Measurements from ENCODE around the gene DCTPP1.

The DCTPP1 gene

DNA sequence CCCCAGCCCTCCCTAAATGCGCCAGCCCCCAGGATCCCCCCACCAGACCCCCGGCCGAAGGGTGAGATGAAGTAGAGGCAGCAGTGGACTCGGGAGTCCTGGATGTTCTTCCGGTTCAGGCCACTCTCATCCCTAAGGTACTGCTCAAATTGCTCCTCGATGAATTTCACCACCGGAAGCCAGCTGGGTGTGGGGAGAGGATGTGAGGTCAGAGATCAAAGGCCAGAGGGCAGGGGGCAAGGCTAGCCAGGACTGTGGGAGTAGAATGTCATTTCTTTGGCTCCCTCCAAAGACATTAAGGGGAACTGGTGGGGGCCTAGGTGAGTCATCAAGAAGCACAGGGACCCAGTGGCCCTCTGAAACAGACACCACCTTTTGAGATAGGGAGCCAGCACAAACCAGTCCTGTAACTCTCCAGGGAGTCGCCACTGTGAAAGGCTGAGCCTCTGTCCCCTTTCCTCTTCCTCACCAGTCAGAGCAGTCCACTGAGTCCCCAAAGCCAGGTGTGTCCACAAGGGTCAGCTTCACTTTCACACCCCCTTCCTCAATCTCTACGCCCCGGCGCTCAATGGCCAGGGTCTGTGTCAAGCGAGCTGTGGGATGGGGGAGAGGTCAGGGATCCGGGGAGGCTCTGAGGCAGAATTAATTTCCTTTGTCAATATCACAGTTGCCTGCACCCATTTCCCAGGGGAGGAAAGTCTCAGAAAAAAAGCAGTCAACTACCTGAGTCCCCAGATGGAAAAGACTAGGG, 48.4 kb downstream of the DCTPP1 start:
- DNase-seq (ENCODE audit: low spot score), result no peak

DNA sequence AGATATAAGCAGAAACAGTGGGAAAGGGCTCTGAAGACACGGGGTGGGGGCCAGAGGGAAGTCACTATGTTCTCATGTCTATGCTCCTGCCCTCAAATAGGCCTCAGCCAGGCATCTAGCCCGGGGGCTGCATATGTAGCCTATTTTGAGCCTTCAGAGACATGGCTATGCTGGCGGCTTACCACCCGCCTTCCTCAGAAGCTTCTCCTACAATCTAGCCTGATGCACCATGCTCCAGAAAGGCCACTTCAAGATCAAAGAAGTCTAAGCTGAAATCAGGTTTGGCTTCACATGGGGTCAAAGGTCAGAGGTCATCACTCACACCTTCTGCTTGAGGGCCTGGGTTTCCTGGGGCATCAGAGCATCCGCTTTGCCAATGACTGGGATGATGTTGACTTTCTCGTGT, 49.0 kb downstream of the DCTPP1 start:
- DNase-seq (ENCODE audit: low spot score), result no peak

DNA sequence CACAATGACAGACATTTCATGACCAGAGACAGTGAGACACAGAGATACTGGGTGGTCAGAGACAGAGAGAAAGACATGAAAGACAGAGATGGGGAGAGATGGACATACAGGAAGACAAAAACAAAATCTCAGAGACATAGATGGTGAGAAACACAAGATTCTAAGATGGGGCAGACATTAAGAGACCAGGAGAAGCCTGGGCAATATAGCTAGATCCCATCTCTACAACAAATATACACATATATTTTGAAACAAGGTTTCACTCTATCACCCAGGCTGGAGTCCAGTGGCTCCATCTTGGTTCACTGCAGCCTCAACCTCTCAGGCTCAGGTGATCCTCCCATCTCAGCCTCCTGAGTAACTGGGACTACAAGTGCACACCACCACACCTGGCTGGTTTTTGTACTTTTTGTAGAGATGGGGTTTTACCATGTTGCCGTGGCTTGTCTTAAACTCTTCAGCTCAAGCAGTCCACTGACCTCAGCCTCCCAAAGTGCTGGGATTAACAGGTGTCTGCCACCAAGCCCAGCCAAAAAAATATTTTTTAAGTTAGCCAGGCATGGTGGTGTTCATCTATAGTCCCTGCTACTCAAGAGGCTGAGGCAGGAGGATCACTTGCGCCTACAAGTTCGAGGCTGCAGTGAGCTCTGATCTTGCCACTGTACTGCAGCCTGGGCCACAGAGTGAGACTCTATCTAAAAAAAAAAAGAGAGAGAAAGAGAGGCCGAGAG, 49.6 kb downstream of the DCTPP1 start:
- no peak for DNase-seq (ENCODE audit: low spot score)

DNA sequence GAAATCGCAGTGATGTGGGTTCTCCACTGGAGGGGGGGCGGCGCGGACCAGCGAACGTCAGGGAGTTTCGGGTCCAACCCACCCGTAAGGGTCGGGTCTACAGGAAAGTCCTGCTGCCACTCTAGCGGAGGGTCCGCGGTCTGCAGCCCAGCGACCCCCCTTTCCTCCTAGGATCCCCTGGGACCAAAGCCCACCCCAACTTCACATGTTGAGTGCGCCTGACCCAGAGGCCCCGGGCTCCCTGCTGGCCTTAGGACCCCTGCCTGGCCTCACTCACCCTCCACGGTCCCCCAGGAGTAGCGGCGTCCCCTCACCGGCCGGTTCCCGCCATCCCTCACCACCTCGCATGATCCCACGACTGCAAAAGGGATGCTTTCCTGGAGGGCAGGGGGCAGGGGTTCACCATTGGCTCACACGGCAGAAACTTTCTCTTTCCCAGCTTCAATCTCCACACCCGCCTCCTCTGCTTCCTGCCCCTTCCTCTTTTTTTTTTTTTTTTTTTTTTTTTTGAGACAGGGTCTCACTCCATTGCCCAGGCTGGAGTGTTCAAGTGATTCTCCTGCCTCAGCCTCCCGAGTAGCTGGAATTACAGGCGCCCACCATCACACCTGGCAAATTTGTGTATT, 50.6 kb downstream of the DCTPP1 start:
- DNase-seq (ENCODE audit: low spot score), result no peak

DNA sequence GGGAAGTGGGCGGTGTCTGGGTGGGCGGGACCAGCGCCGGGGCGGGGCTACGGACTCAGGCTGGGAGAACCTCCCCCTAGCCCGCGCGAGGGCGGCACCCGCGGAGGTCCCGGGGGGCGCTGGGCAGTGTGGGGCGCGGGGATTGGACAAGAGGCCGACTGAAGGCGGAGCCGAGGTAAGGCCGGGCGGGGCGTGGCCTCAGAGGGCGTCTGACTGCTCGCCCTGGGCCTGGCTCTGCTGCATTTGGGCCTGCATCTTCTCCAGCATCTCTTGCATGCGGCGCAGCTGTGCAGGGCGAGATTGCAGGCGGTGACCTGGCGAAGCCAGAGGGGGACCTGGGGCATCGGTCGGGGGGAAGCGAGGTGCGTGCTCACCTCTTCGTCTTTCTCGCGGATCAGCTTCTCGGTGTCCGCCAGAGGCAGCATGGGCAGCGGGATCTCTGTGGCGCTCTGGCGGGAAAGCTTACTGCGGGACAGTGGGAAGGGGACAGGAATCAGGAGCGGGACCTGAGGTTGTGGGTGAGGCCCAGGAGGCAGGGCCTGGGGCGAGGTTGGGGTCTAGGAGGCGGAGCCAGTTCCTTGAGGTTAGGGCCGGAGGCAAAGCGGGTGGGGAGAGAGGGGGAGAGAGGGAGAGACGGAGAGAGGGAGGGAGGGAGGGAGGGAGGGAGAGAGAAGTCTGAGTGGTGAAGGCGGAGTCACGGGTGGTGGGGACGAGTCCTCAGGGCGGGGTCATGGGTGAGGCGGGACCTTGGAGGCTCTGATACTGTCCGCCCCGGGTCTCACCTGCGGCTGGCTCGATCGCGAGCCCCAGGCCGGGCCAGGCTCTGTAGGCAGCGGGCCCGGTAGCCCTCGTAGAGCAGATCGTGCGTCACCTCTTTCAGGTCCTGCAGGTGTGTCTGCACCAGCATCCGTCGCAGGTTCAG, 51.3 kb downstream of the DCTPP1 start:
- DNase-seq (ENCODE audit: low spot score), result peak; percentile 86

DNA sequence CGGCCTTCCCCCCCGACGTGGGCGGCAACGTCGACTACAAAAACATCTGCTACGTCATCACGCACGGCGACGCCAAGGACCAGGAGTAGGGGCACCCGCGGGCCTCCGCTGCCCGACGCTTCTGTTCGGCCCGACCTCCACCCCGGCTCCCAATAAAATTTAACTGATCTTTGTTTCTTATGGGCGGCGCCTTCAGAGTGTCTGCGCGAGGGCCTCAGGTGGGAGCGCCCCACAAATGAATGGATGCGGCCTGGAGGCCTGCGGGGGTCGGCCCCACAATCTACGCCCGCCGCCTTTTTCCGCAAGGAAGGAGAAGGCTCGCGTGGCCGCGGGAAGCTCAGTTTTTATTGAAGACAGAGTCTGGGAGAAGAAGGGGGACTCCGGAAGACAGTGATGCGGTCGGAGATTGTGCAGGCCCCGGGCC, 52.0 kb downstream of the DCTPP1 start:
- DNase-seq (ENCODE audit: low spot score), result no peak

DNA sequence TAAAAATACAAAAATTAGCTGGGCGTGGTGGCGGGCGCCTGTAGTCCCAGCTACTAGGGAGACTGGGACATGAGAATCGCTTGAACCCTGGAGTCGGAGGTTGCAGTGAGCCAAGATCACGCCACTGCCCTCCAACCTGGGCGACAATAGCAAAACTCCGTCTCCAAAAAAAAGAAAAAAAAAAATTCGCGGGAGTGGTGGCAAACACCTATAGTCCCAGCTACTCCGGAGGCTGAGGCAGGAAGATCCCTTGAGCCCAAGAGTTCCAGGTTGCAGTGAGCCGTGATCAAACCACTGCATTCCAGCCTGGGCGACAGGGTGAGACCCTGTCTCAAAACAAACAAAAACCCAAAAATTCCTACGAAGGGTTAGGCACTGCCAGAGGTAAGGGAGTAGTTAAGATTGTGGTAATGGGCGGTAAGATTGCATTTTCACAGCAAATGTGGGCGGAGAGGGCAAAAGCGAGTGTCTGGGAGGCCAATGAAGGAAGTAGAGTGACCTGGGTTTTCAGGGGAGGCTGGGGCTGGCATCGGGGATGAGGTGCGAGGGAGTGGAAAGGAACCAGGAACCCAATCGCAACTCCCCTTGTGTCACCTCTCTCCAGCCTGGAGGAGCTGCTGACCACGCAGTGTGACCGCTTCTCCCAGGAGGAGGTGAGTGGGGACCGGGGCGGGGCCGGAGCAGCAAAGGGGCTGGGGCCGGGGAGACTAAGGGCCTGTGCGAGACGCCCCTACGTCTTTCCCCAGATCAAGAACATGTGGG, 52.6 kb downstream of the DCTPP1 start:
- DNase-seq (ENCODE audit: low spot score), result no peak

DNA sequence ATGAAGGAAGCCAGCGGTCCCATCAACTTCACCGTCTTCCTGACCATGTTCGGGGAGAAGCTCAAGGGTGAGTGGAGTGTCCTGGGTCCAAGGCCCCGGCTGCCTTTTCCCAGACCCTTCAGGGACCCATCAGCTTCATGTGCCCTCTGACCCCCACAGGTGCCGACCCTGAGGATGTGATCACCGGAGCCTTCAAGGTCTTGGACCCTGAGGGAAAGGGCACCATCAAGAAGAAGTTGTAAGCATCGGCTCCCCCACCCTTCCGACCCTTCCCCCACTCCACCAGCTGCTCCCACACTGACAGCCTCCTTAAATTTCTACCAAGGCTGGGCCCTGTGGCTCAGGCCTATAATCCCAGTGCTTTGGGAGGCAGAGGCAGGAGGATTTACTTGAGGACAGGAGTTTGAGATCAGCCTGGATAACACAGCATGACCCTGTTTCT, 53.3 kb downstream of the DCTPP1 start:
- no peak for DNase-seq (ENCODE audit: low spot score)

DNA sequence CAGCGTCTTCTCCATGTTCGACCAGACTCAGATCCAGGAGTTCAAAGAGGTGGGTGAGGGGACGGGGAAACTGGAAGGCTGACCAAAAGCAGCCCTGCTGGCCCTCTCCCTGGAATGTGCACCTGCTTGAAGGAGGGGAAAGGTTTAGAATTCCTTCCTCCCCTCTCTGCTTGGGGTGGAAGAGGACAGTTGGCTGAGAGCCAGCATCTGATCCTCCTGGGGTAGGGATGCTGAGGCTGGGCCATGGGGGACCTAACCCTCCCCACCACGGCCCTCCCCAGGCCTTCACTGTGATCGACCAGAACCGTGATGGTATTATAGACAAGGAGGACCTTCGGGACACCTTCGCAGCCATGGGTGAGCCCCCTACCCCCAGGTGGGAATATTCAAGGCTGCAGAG, 54.0 kb downstream of the DCTPP1 start:
- DNase-seq (ENCODE audit: low spot score), result no peak

DNA sequence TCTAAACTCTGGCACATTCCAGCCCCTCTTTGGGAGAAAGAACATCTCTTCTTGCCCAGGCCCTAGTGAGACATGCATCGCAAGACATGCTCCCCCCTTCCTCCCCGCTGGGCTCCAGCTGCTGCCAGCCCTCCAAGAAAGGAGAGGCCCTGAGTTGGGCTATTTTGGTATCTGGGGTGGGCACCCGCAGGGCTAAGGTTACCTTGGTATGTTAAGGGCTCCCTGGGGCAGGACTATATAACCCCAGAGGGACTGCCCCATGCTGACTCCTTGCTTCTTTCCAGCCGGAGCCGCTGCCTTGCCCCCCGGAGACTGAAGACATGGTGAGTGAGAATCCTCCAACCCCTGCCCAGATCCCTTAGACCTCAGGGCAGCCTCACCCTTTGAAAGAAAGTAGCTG, 55.3 kb downstream of the DCTPP1 start, which contains the start of gene MYL11:
MYL11 (plus strand) TSS at position 265 of the 400 bp plus-strand sequence; CDS start at position 321, 56 bp downstream.
- no peak for DNase-seq (ENCODE audit: low spot score)
